Measurements from ENCODE around the gene FUZ. TPM values are rescaled to one million over a fixed set of nuclear protein-coding genes. Genes with fewer than 3 reads are reported as not detected.
A peak's percentile ranks its signal among the peaks of the same experiment; 100 is the strongest.

Gene FUZ
- total and polyA plus RNA-seq, 2 of the 8 experiments (the other 6 are each of a cell fraction or from before 2014, with no cell fraction given), result 28.4 to 33.9 TPM

DNA sequence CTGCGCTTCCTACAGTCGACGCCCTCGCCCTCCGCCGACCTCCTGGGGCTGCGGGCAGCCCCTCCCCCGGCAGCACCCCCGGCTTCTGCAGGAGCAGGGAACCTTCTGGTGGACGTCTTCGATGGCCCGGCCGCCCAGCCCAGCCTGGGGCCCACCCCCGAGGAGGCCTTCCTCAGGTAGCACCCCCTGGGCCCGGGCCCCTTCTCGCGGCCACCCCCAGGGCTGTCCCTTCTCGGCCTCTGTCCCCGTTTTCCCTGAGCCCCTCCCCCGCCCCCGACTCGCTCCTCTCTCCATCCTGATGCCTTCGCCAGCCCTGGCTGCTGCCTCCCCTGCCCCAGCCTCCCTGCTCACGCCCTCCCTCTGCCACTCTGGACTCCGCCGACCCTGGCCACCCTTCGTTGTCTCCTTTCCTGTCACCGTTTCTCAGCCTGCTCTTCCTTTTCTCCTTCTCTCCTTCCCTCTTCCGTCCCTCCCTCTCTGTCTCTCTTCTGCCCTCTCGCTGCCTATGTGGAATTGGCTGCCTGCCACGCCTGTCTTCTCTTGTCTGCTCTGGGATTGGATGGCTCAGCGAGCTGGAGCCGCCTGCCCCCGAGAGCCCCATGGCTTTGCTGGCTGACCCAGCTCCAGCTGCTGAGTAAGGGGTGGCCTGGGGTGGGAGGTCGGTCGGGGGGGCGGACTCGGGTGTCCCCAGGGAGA, 11.0 kb downstream of the FUZ start:
- POLR2A ChIA-PET (ENCODE audit: partially characterized antibody), result interaction anchor here (0.9 to 2.6 kb wide), 4 partner anchors 11 to 113 kb away, joined by 3 to 11 read pairs (median 4); partner anchors contain the start of genes ADM5 and FUZ
- TF ChIP-seq, protein P1, sequence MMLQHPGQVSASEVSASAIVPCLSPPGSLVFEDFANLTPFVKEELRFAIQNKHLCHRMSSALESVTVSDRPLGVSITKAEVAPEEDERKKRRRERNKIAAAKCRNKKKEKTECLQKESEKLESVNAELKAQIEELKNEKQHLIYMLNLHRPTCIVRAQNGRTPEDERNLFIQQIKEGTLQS (IDR thresholded peaks at IDR 0.05; ENCODE audit: insufficient read depth, low read depth, low read length), result no peak
- TF ChIP-seq CHD2 (IDR thresholded peaks at IDR 0.05; ENCODE audit: low read length), result peak; percentile 87
- no peak for TF ChIP-seq RFX5 (IDR thresholded peaks at IDR 0.05; ENCODE audit: borderline replicate concordance, low read depth, low read length)
- peak; percentile 92 for TF ChIP-seq SP1 (IDR thresholded peaks at IDR 0.05; ENCODE audit: low read depth, low read length)
- no peak for TF ChIP-seq GTF2F1 (IDR thresholded peaks at IDR 0.05; ENCODE audit: borderline replicate concordance, low read depth, low read length)
- TF ChIP-seq BCL11A (IDR thresholded peaks at IDR 0.05; ENCODE audit: low read depth in 2 of 2, low read length in 2 of 2), result no peak
- TF ChIP-seq KDM4A (IDR thresholded peaks at IDR 0.05; ENCODE audit: low read depth, low read length, severe bottlenecking), result no peak
- TF ChIP-seq RAD21 (IDR thresholded peaks at IDR 0.05 in 1 of 2, conservative IDR thresholded peaks at IDR 0.05 in 1 of 2; ENCODE audit: low read depth in 2 of 2, low read length in 2 of 2), result 0 out of 4 replicates have a peak, but pooled peaks of 1 of the 2 experiments have one; percentile 5
- no peak for TF ChIP-seq JUND (IDR thresholded peaks at IDR 0.05; ENCODE audit: low read length)
- TF ChIP-seq SP2 (IDR thresholded peaks at IDR 0.05; ENCODE audit: low read length), result peak; percentile 65

More for the DNA sequence above, 11.0 kb downstream of the FUZ start:
- H2AFZ ChIP-seq (ENCODE audit: low read length), result no peak overlapping the region
- 49% methylated on average over 19 of the region's 38 CpGs; no CpG with 5 or more reads in 1 of the 2 experiments for WGBS, 2 experiments (ENCODE audit: extremely low coverage in 1 of 2, insufficient coverage in 1 of 2, insufficient read length in 1 of 2, insufficient replicate concordance in 2 of 2, low coverage in 1 of 2, low lambda C conversion rate in 2 of 2, missing lambda C conversion rate in 1 of 2)
- peaks cover 1 to 6% of the 10 kb centered on the region in 2 experiments for H4K20me1 ChIP-seq (replicated peaks in 1 of 2; ENCODE audit: control insufficient read depth in 1 of 2, insufficient read depth in 2 of 2, low read length in 2 of 2)
- no peak overlapping the region for H3K27ac ChIP-seq (ENCODE audit: low read depth, low read length)
- peak overlapping the region; percentile 82 for H4K91ac ChIP-seq (replicated peaks; ENCODE audit: insufficient read length, low read length)
- peak overlapping the region; percentile 60 for H3K18ac ChIP-seq (ENCODE audit: extremely low read depth, low read length)
- H3K4me3 ChIP-seq (ENCODE audit: extremely low read depth in 1 of 4, insufficient read depth in 2 of 4, low read depth in 3 of 4, low read length in 4 of 4), result peak overlapping the region; percentile 15 to 52 (median 40); a peak in 7 of 8 replicates
- no peak overlapping the region for H3K23ac ChIP-seq (ENCODE audit: insufficient read length)
- no peak overlapping the region for H3K14ac ChIP-seq (ENCODE audit: insufficient read length)
- H4K8ac ChIP-seq (ENCODE audit: extremely low read depth, insufficient read depth, low read length), result peak overlapping the region; percentile 89; the same call in 1 of the 2 replicates
- CTCF ChIA-PET (ENCODE audit: partially characterized antibody), result interaction anchor here (1.2 to 1.8 kb wide), 4 partner anchors 30 to 85 kb away, joined by 3 to 7 read pairs (median 4); no protein-coding TSS in a partner anchor
- H3K27me3 ChIP-seq (replicated peaks in 1 of 4; ENCODE audit: control insufficient read depth in 3 of 4, extremely low read depth in 1 of 4, insufficient read depth in 3 of 4, low read length in 3 of 4), result no peaks in the 10 kb centered on the region
- peak overlapping the region; percentile 94 for H4K5ac ChIP-seq (ENCODE audit: insufficient read length, low read depth, low read length)
- no peaks in the 10 kb centered on the region for H3K79me2 ChIP-seq (ENCODE audit: control insufficient read depth in 1 of 2, insufficient read depth in 2 of 2, low read length in 2 of 2)
- H3K4me2 ChIP-seq (ENCODE audit: insufficient read depth in 1 of 2, low read depth in 2 of 2, low read length in 2 of 2), result peak overlapping the region; percentile 64 to 81
- no peak overlapping the region for H2BK15ac ChIP-seq (ENCODE audit: low read length)
- DNase-seq (ENCODE audit: low read depth in 1 of 2, low spot score in 2 of 2) (peak in 1 of 2 experiments; percentile 84), FAIRE-seq (no peak)
- no peak overlapping the region for H3K56ac ChIP-seq (replicated peaks; ENCODE audit: insufficient read length, low read depth, low read length)
- H2BK12ac ChIP-seq (ENCODE audit: low read depth, low read length), result 0 out of 2 replicates have a peak overlapping the region, but pooled peaks have one; percentile 39
- peaks cover 2 to 23% (median 11%) of the 10 kb centered on the region in 4 experiments for H3K36me3 ChIP-seq (ENCODE audit: control insufficient read depth in 2 of 4, insufficient read depth in 4 of 4, low read length in 3 of 4)
- H3K9me3 ChIP-seq (ENCODE audit: insufficient read depth in 2 of 2, low read depth in 1 of 2, low read length in 1 of 2), result no peaks in the 10 kb centered on the region
- H2AK5ac ChIP-seq (ENCODE audit: low read depth, low read length), result no peak overlapping the region
- H2BK120ac ChIP-seq (replicated peaks; ENCODE audit: low read depth, low read length), result no peak overlapping the region
- peaks cover 4 to 18% (median 6%) of the 10 kb centered on the region in 4 experiments for H3K4me1 ChIP-seq (replicated peaks in 1 of 4; ENCODE audit: control insufficient read depth in 3 of 4, insufficient read depth in 4 of 4, low read length in 3 of 4)
- H3K23me2 ChIP-seq (ENCODE audit: low read depth, low read length), result peaks cover 2% of the 10 kb centered on the region; the same call in 1 of the 2 replicates
- peaks cover 2% of the 10 kb centered on the region; the same call in 1 of the 2 replicates for H3K79me1 ChIP-seq (ENCODE audit: low read depth, low read length)
- H2BK5ac ChIP-seq (ENCODE audit: low read depth, low read length), result peak overlapping the region; percentile 85
- peak overlapping the region in 3 of 4 experiments; percentile 19 to 36 (median 21); a peak in 2 of 7 replicates for H3K9ac ChIP-seq (replicated peaks in 1 of 4; ENCODE audit: extremely low read depth in 1 of 4, low read depth in 3 of 4, low read length in 3 of 4)
- H3K4ac ChIP-seq (replicated peaks; ENCODE audit: insufficient read length, low read depth, low read length), result peak overlapping the region; percentile 23
- no peak overlapping the region for H2BK20ac ChIP-seq (ENCODE audit: low read length)

Measured in H1 (cell line).